ENCODE results near the gene TOMM20.
"Not testable (repeated sequence)": the region's sequence is repeated elsewhere in the genome, so short reads cannot be mapped to it uniquely, and the experiment has no call there.

TOMM20 gene

DNA sequence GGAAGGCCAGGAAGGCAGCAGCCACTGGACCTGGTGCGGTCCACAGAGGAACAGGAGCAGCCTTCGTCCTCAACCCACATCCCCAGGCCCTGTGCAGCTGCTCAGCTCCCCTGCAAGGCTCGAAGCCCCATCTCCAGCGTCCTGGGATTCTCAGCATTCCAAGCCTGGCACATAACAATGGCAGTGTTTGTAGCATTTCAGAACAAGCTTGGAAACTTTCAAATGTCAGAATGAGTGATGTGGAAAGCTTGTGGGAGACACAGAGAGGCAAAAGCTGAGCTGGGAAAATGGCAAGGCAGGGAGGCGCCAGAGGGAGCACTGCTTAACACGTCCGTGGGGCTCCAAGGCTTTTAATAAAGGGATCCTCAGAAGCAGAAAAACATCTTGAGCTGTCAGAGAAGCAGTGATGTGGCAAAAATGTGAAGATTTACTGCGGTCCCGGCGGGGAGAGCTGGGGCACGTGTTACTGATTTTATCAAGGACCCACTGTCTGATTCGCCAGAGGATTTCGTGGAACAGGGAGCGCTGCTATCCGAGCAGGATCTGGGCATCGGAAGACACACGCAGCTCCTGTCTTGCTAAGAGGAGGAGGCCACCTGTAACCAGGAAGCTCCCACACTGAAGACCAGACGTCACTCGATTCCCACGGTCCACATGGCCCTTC, 38.1 kb downstream of the TOMM20 start:
- no peak overlapping the region for H3K4me3 ChIP-seq (replicated peaks; ENCODE audit: low read depth, low read length)
- TF ChIP-seq, protein P1, sequence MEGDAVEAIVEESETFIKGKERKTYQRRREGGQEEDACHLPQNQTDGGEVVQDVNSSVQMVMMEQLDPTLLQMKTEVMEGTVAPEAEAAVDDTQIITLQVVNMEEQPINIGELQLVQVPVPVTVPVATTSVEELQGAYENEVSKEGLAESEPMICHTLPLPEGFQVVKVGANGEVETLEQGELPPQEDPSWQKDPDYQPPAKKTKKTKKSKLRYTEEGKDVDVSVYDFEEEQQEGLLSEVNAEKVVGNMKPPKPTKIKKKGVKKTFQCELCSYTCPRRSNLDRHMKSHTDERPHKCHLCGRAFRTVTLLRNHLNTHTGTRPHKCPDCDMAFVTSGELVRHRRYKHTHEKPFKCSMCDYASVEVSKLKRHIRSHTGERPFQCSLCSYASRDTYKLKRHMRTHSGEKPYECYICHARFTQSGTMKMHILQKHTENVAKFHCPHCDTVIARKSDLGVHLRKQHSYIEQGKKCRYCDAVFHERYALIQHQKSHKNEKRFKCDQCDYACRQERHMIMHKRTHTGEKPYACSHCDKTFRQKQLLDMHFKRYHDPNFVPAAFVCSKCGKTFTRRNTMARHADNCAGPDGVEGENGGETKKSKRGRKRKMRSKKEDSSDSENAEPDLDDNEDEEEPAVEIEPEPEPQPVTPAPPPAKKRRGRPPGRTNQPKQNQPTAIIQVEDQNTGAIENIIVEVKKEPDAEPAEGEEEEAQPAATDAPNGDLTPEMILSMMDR (IDR thresholded peaks at IDR 0.05; ENCODE audit: low read depth, low read length, missing control alignments), result no peak
- DNase-seq (ENCODE audit: extremely low read depth, low read depth), result no peak

DNA sequence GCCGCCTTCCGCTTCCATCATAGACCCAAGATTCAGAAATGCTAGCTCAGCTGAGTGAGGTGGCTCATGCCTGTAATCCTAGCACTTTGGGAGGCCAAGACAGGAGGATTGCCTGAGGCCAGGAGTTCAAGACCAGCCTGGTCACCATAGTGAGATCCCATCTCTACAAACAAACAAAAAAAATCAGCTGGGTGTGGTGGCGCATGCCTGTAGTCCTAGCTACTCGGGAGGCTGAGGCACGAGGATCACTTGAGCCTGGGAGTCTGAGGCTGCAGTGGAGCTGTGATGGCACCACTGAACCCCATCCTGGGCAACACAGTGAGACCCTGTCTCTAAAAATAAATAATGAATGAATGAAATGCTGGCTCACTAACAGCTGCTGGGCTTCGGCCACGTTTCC, 39.7 kb downstream of the TOMM20 start:
- DNase-seq (ENCODE audit: extremely low read depth, low read depth), result no peak
- TF ChIP-seq, protein P1 (IDR thresholded peaks at IDR 0.05; ENCODE audit: low read depth, low read length, missing control alignments), result no peak
- no peak overlapping the region for H3K4me3 ChIP-seq (replicated peaks; ENCODE audit: low read depth, low read length)

GRCh38 chr1:235088430-235088829, 40.2 kb downstream of the TOMM20 start:
- no peak overlapping the region for H3K4me3 ChIP-seq (replicated peaks; ENCODE audit: low read depth, low read length)
- DNase-seq (ENCODE audit: extremely low read depth, low read depth), result no peak
- TF ChIP-seq, protein P1 (IDR thresholded peaks at IDR 0.05; ENCODE audit: low read depth, low read length, missing control alignments), result no peak

- DNase-seq (ENCODE audit: extremely low read depth, low read depth), result no peak
- TF ChIP-seq, protein P1 (IDR thresholded peaks at IDR 0.05; ENCODE audit: low read depth, low read length, missing control alignments), result no peak
- no peak overlapping the region for H3K4me3 ChIP-seq (replicated peaks; ENCODE audit: low read depth, low read length)
Observed at GRCh38 chr1:235087906-235088305, 40.7 kb downstream of the TOMM20 start.

GRCh38 chr1:235085411-235086117, 43.1 kb downstream of the TOMM20 start:
- DNase-seq (ENCODE audit: extremely low read depth, low read depth); H3K4me3 ChIP-seq (replicated peaks; ENCODE audit: low read depth, low read length): not testable (repeated sequence)

GRCh38 chr1:235080788-235081187, 47.8 kb downstream of the TOMM20 start:
- H3K4me3 ChIP-seq (replicated peaks; ENCODE audit: low read depth, low read length); DNase-seq (ENCODE audit: extremely low read depth, low read depth): not testable (repeated sequence)

DNA sequence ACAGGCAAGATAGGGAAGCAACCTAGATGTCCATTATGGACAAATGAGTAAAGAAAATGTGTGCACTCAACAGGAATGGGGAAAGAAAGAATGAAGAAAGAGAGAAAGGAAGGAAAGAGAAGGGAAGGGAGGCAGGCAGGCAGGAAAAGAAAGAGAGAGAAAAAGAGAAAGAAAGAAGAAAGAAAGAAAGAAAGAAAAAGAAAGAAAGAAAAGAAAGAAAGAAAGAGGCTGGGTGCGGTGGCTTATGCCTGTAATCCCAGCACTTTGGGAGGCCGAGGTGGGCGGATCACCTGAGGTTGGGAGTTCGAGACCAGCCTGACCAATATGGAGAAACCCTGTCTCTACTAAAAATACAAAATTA, 48.4 kb downstream of the TOMM20 start:
- not testable (repeated sequence) for H3K4me3 ChIP-seq (replicated peaks; ENCODE audit: low read depth, low read length); DNase-seq (ENCODE audit: extremely low read depth, low read depth)

- no peak for DNase-seq (ENCODE audit: extremely low read depth, low read depth)
Observed at GRCh38 chr1:235079443-235080296, 49.0 kb downstream of the TOMM20 start.

More at GRCh38 chr1:235079443-235080296, 49.0 kb downstream of the TOMM20 start:
- no peak overlapping the region for H3K4me3 ChIP-seq (replicated peaks; ENCODE audit: low read depth, low read length)
- TF ChIP-seq, protein P1 (IDR thresholded peaks at IDR 0.05; ENCODE audit: low read depth, low read length, missing control alignments), result no peak

Measured in HFF-Myc (cell line).